Nephron (organoid): ENCODE results near the gene GRAMD2A.

Experiments used
- H3K27ac Mint-ChIP-seq, 3 experiments: 2 replicates each; pipeline ENCODE4 v1.8.0; 2020; ENCODE audit warnings: mixed read lengths in 3 of 3, mild to moderate bottlenecking in 2 of 3, moderate library complexity in 1 of 3
- H3K27me3 Mint-ChIP-seq: 2 replicates; pipeline ENCODE4 v1.8.0; 2021; ENCODE audit warnings: low read depth, mild to moderate bottlenecking, moderate library complexity, mixed read lengths
- H3K36me3 Mint-ChIP-seq: 2 replicates; pipeline ENCODE4 v1.8.0; 2020; ENCODE audit warnings: low read depth, mixed read lengths
- H3K4me1 Mint-ChIP-seq: 2 replicates; pipeline ENCODE4 v1.8.0; 2020; ENCODE audit warnings: mixed read lengths
- H3K4me3 Mint-ChIP-seq, 3 experiments: 2 replicates each; pipeline ENCODE4 v1.8.0; 2020; ENCODE audit warnings: mild to moderate bottlenecking in 3 of 3, mixed read lengths in 3 of 3, moderate library complexity in 2 of 3
- H3K9me3 Mint-ChIP-seq: 2 replicates; pipeline ENCODE4 v1.8.0; 2020; ENCODE audit warnings: mixed read lengths
- CTCF ChIP-seq, 3 experiments: fragments of 200-600 bp; sonication (generic); IDR thresholded peaks; one replicate each; pipeline ENCODE4 v1.5.0; 2021; ENCODE audit warnings: antibody characterized with exemption in 3 of 3; ENCODE audit not compliant: unreplicated experiment in 3 of 3

The GRAMD2A gene

DNA sequence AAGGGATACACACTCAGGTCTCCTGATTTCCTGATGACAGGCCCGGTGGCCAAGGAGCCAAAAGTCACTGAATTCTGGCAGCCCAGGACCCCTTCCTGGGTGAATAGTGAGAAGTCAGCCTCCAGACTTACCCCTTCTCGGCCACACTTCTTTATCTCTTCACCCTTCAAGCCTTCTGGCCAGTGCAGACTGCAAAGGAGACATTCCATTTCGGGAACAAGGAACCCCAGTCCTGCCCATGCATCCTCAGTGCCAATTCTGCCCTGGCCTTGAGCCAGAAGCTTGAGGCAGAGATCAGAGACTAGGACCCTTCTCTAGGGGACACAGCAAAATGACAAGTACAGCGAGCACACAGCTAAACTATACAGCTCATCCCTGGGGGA, 28.8 kb downstream of the GRAMD2A start:
- no peak for TF ChIP-seq CTCF (IDR thresholded peaks at IDR 0.05; ENCODE audit: unreplicated experiment in 3 of 3)
- H3K27me3 Mint-ChIP-seq, result peaks cover 5% of the 10 kb centered on the region
- no peaks in the 10 kb centered on the region for H3K9me3 Mint-ChIP-seq
- no peaks in the 10 kb centered on the region for H3K36me3 Mint-ChIP-seq
- peaks cover 12% of the 10 kb centered on the region for H3K4me1 Mint-ChIP-seq
- peak overlapping the region; percentile 59 to 75 (median 67) for H3K27ac Mint-ChIP-seq
- no peak overlapping the region for H3K4me3 Mint-ChIP-seq

DNA sequence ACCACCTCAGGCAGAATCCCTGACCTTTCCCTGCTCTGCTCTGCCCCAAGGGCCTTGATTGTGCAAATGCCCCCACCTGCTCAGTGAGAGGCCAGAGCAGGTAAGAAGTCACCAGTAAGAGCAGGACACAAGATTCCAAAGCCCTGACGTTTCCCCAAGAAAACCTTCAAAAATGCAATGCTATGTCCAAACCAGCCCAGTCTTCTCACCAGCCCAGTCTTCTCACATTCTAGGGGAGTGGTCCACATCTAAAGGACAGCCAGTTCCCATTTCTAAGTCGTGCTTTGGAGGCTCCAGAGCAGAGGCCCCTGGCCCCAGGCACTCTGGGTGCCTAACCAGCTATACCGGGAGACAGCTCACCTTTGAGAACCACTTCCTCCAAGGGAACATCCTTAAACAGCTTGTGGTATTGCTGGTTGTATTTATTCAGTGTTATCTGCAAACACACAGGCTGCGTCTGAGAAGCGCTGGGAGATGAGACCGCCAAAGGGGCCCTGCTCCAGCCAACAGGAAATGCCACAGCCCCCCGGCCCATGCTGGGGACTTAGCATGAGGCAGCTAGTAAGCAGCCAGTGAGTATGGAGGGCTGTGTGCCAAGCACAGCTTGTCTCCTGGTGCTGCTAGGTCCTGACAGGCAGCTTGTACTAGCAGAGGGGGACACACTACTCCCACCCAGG, 29.3 kb downstream of the GRAMD2A start:
- no peaks in the 10 kb centered on the region for H3K9me3 Mint-ChIP-seq
- no peaks in the 10 kb centered on the region for H3K36me3 Mint-ChIP-seq
- H3K27ac Mint-ChIP-seq, result peak overlapping the region; percentile 59 to 75 (median 67)
- peaks cover 12% of the 10 kb centered on the region for H3K4me1 Mint-ChIP-seq
- no peak overlapping the region for H3K4me3 Mint-ChIP-seq
- H3K27me3 Mint-ChIP-seq, result peaks cover 5% of the 10 kb centered on the region
- no peak for TF ChIP-seq CTCF (IDR thresholded peaks at IDR 0.05; ENCODE audit: unreplicated experiment in 3 of 3)

- no peaks in the 10 kb centered on the region for H3K9me3 Mint-ChIP-seq
- no peak overlapping the region for H3K27ac Mint-ChIP-seq
- peaks cover 5% of the 10 kb centered on the region for H3K27me3 Mint-ChIP-seq
- H3K4me1 Mint-ChIP-seq, result peaks cover 12% of the 10 kb centered on the region
- no peaks in the 10 kb centered on the region for H3K36me3 Mint-ChIP-seq
- no peak for TF ChIP-seq CTCF (IDR thresholded peaks at IDR 0.05; ENCODE audit: unreplicated experiment in 3 of 3)
- H3K4me3 Mint-ChIP-seq, result no peak overlapping the region
These were observed 30.1 kb downstream of the GRAMD2A start for GRCh38 chr15:72167445-72167844.

- Mint-ChIP-seq H3K4me1 (peaks cover 13% of the 10 kb centered on the region), H3K4me3 (no peak overlapping the region), H3K27me3 (peaks cover 5% of the 10 kb centered on the region), H3K27ac (no peak overlapping the region), H3K9me3 (no peaks in the 10 kb centered on the region), H3K36me3 (no peaks in the 10 kb centered on the region)
- no peak for TF ChIP-seq CTCF (IDR thresholded peaks at IDR 0.05; ENCODE audit: unreplicated experiment in 3 of 3)
These were observed 30.7 kb downstream of the GRAMD2A start for GRCh38 chr15:72166716-72167417.

DNA sequence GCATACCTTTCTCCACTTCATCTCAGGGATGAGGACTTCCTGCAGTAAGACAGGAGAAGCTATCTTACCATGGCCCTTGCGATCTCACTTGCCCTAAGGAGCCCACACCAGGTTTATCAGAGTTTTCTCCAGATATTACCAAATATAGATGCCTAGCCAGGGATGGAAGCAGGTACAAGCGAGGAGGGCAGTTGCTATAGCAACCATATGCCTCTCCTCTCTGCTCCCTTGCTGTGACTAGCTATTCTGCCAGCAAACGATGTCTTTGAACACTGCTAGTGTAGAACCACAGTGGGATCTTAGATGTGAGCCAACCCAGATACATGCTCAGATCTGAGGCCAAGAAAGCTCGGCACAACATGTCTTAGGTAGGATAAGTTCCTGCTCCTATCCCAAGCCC, 33.9 kb downstream of the GRAMD2A start:
- Mint-ChIP-seq H3K27ac (peak overlapping the region in 1 of 3 experiments; percentile 52), H3K9me3 (no peaks in the 10 kb centered on the region), H3K27me3 (peaks cover 5% of the 10 kb centered on the region), H3K36me3 (no peaks in the 10 kb centered on the region), H3K4me1 (peaks cover 14% of the 10 kb centered on the region), H3K4me3 (no peak overlapping the region)
- no peak for TF ChIP-seq CTCF (IDR thresholded peaks at IDR 0.05; ENCODE audit: unreplicated experiment in 3 of 3)

DNA sequence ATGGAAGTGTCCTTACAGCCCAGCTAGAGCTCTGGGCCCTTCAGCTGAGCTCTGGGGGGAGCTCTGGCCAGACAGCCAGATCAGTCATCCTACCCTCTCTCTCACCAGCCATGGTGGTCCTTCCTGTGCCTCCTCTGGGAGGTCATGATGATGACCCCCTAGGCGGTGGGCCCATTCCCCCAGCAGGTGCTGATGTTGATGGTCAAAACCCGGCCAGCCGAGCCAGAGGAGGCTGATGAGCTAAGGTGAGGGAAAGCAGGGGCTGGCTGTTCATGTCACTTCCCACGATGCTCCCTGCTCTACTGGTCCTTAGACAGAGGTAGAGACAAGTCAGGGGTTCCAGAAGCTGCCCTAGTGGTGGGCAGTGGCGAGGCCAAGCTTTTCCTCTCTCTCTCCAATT, 35.0 kb downstream of the GRAMD2A start:
- H3K9me3 Mint-ChIP-seq, result no peaks in the 10 kb centered on the region
- no peak overlapping the region for H3K4me3 Mint-ChIP-seq
- no peak for TF ChIP-seq CTCF (IDR thresholded peaks at IDR 0.05; ENCODE audit: unreplicated experiment in 3 of 3)
- H3K4me1 Mint-ChIP-seq, result peaks cover 6% of the 10 kb centered on the region
- no peaks in the 10 kb centered on the region for H3K27me3 Mint-ChIP-seq
- H3K36me3 Mint-ChIP-seq, result no peaks in the 10 kb centered on the region
- no peak overlapping the region for H3K27ac Mint-ChIP-seq
